K562 (cell line): ENCODE measurements around the gene SPATA21. TPM values are rescaled to one million over a fixed set of nuclear protein-coding genes. Genes with fewer than 3 reads are reported as not detected.
"Not testable (repeated sequence)": the region's sequence is repeated elsewhere in the genome, so short reads cannot be mapped to it uniquely, and the experiment has no call there.

ENCODE experiments used
- ATAC-seq: fragments of 200-7000 bp; cut with Tn5 transposase; 3 replicates; pipeline ENCODE4 v1.9.1; 2020; ENCODE audit warnings: moderate library complexity
- BruUV-seq: library from RNA; stranded (reverse); fragments of 400-500 nt; replicated peaks from 2 replicates; lab custom pipeline; 2021; lab: Mats Ljungman, UMichigan
- CTCF ChIA-PET: fragments of 300-600 bp; formaldehyde crosslinking; extraction: SDS; loops from one replicate; lab custom pipeline; 2021; ENCODE audit warnings: low intra/inter-chr PET ratio; lab: Yijun Ruan, JAX
- POLR2A ChIA-PET: fragments of 300-600, 350-650 bp; sonication (Branson Sonifier 250); formaldehyde crosslinking; extraction: SDS; loops from one replicate; lab custom pipeline; 2021; ENCODE audit warnings: antibody characterized with exemption, inconsistent platforms; lab: Yijun Ruan, JAX
- DNase-seq, 4 experiments: peaks; one replicate each; pipeline versions ENCODE4 v3.0.0 to v3.0.0-alpha.2; 2011 to 2018; ENCODE audit warnings: low spot score in 3 of 4, mixed read lengths in 3 of 4; ENCODE audit errors: extremely low read depth in 1 of 4
- FAIRE-seq: peaks from 2 replicates; lab custom pipeline; 2011; peaks lifted over from hg19 to GRCh38; lab: Jason Lieb, UNC
- H2AFZ ChIP-seq: 2 replicates; pipeline ENCODE4 v1.6.0; 2011; ENCODE audit warnings: low read depth, low read length, control low read depth, inconsistent platforms
- H3K27ac ChIP-seq: fragments of 200-600 bp; 3 replicates; pipeline ENCODE4 v1.8.0; 2011; ENCODE audit warnings: low read depth, mild to moderate bottlenecking, control low read depth, inconsistent platforms, low read length, moderate library complexity, mixed read lengths; ENCODE audit errors: extremely low read depth
- H3K27me3 ChIP-seq, 2 experiments: fragments of 300-600 bp in 1 of 2; 2 replicates in 1 of 2; 3 replicates in 1 of 2; pipeline versions ENCODE4 v1.6.0 to v1.8.0; 2011; ENCODE audit warnings: inconsistent platforms in 2 of 2, low read length in 2 of 2, mild to moderate bottlenecking in 1 of 2, mixed read lengths in 1 of 2, moderate library complexity in 1 of 2; ENCODE audit not compliant: control insufficient read depth in 2 of 2, insufficient read depth in 2 of 2
- H3K36me3 ChIP-seq: fragments of 300-600 bp; 3 replicates; pipeline ENCODE4 v1.8.0; 2011; ENCODE audit warnings: mild to moderate bottlenecking, low read length, inconsistent platforms; ENCODE audit not compliant: control insufficient read depth, insufficient read depth
- H3K4me1 ChIP-seq, 2 experiments: fragments of 200-600 bp in 1 of 2; replicated peaks in 1 of 2; 2 replicates in 1 of 2; 3 replicates in 1 of 2; pipeline versions ENCODE4 v1.5.1 to v1.8.0; 2011; ENCODE audit warnings: inconsistent platforms in 2 of 2, low read length in 2 of 2, mild to moderate bottlenecking in 1 of 2, mixed read lengths in 1 of 2, moderate library complexity in 1 of 2; ENCODE audit not compliant: control insufficient read depth in 2 of 2, insufficient read depth in 2 of 2
- H3K4me2 ChIP-seq: 2 replicates; pipeline ENCODE4 v1.6.1; 2011; ENCODE audit warnings: low read length, control low read depth, inconsistent platforms, mixed read lengths; ENCODE audit not compliant: insufficient read depth
- H3K4me3 ChIP-seq: fragments of 200-600 bp; sonication (generic), shearing (Covaris generic); 2 replicates; pipeline ENCODE4 v1.5.1; 2016; ENCODE audit warnings: control low read depth, inconsistent platforms
- H3K79me2 ChIP-seq: fragments of 200-600 bp; 3 replicates; pipeline ENCODE4 v1.8.0; 2011; ENCODE audit warnings: low read length, inconsistent platforms; ENCODE audit not compliant: control insufficient read depth, insufficient read depth
- H3K9ac ChIP-seq, 2 experiments: 2 replicates each; pipeline versions ENCODE4 v1.6.0 to v1.6.1; 2011; ENCODE audit warnings: low read depth in 2 of 2, low read length in 2 of 2, control low read depth in 1 of 2, inconsistent platforms in 1 of 2, mild to moderate bottlenecking in 1 of 2, mixed read lengths in 1 of 2; ENCODE audit not compliant: insufficient read depth in 1 of 2
- H3K9me1 ChIP-seq: one replicate; pipeline ENCODE4 v1.6.0; 2011; ENCODE audit warnings: inconsistent platforms, mild to moderate bottlenecking, low read length, moderate library complexity; ENCODE audit not compliant: control insufficient read depth, insufficient read depth
- H3K9me3 ChIP-seq: replicated peaks from 2 replicates; pipeline ENCODE4 v1.5.1; 2011; ENCODE audit warnings: low read depth, low read length, inconsistent platforms; ENCODE audit not compliant: control insufficient read depth, insufficient read depth
- H4K20me1 ChIP-seq: replicated peaks from 2 replicates; pipeline ENCODE4 v1.6.1; 2011; ENCODE audit warnings: low read length, inconsistent platforms, mixed read lengths; ENCODE audit not compliant: control insufficient read depth, insufficient read depth
- POLR2G ChIP-seq: fragments of 200-400 bp; formaldehyde crosslinking; IDR thresholded peaks from 2 replicates; pipeline ENCODE4 v1.6.1; 2017; ENCODE audit warnings: low read depth, mild to moderate bottlenecking, antibody characterized with exemption, low read length, moderate library complexity
- RAD21 ChIP-seq, 2 experiments: fragments of 250-450 bp in 1 of 2; fragments of 450-650 bp in 1 of 2; sonication (Bioruptor Pico) in 1 of 2; formaldehyde crosslinking in 1 of 2; IDR thresholded peaks in 1 of 2; conservative IDR thresholded peaks in 1 of 2; 2 replicates each; pipeline versions ENCODE4 v1.4.0 to v1.8.0; 2020 to 2022; ENCODE audit warnings: mild to moderate bottlenecking in 2 of 2, moderate library complexity in 1 of 2
- WGBS: fragments of 100-300 bp; shearing (Covaris generic); methylation state at CpG from one replicate; pipeline ENCODE4 v1.1.6; 2016; ENCODE audit warnings: low coverage, mixed read lengths; ENCODE audit not compliant: insufficient coverage; ENCODE audit errors: missing lambda C conversion rate; 5-methylcytosine and 5-hydroxymethylcytosine counted together
- in situ Hi-C: fragments of 300-500 bp; cut with MboI; formaldehyde crosslinking; loops from 4 replicates; pipeline ENCODE4 v1.15.0; 2018; ENCODE audit warnings: inconsistent platforms, mixed read lengths
- intact Hi-C: fragments of 100-400 bp; cut with micrococcal nuclease; formaldehyde crosslinking; loops from 2 replicates; pipeline ENCODE4 v1.14.2; 2022
- polyA plus RNA-seq, 8 experiments: library from polyadenylated mRNA; depleted of rRNA in 4 of 8; stranded (reverse) in 5 of 8; unstranded in 3 of 8; fragments of >200 nt; fragmentation: Nextera tagmentation in 2 of 8; fragmentation: Illumina TruSeq in 1 of 8; extraction: Ambion mirVana in 2 of 8; extraction: Trizol in 1 of 8; gene quantifications; 2 replicates each; pipeline versions ENCODE4 v1.2.1 to v1.2.3, GENCODE V29; 2011 to 2014; ENCODE audit warnings: inconsistent platforms in 1 of 8, missing spikeins in 1 of 8
- total RNA-seq, 7 experiments: library from RNA; depleted of rRNA in 6 of 7; stranded (reverse); fragments of >200 nt in 6 of 7; fragmentation: Illumina TruSeq in 2 of 7; extraction: Trizol in 2 of 7; gene quantifications; 2 replicates each; pipeline versions ENCODE4 v1.2.1 to v1.2.3, GENCODE V29; 2011 to 2021; ENCODE audit warnings: low replicate concordance in 1 of 7

Gene SPATA21
- total and polyA plus RNA-seq, 9 of the 15 experiments (the other 6 are each of a cell fraction or from before 2014, with no cell fraction given): 0.10 to 0.36 (median 0.13) TPM; not detected in 3

DNA sequence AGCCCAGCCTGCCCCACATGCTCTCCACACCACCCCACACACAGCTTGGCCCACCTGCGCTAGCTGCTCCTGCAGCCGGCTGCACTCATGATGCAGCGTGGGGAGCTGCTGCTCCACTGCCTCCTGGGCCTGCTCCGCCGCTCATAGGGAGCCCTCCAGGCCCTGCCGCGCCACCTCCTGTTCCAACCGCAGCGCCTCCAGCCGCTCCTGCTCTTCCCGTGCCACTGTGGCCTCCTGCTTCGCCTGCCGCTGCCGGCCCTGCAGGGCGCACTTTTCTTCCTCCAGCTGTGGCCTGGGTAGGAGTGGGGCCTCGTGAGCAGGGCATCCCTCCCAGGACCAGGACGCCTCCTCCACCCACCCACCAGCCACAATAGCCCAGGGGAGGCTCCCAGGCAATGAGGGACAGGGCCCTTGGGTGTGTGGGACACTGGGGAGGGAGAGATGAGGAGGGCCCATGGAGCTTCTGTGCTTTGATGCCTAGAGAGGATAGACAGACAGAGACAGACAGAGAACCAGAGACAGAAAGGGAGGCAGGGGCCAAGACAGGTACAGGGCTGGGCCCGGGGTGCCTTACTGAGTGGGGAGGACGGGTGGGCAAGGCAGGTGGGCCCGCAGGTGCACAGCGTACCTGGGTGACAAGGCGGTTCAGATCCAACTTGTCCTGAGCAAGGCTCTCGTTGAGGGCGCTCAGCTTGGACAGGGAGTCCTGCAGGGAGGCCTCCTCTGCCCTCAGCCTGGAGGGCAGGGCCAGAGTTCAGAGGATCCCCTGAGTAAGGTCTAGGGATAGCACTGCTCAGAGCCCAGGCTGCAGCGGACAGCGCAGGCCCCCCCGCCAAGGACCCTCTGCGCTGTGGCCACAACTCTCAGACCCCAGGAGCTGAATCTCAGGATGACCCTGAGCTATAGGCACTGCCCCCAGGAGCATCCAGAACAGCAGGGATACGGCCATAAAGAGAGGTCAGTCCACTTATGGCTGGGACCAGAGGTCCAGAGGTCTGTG lies 38.8 kb upstream of the SPATA21 start:
- POLR2A ChIA-PET: interaction anchor here (1.1 kb wide), 1 partner anchor 33 kb away, joined by 7 read pairs; no protein-coding TSS in a partner anchor
- not testable (repeated sequence) for H3K36me3 ChIP-seq, DNase-seq
- TF ChIP-seq POLR2G: peak; percentile 48
- TF ChIP-seq, all 486 proteins: peak for 1; not testable (repeated sequence) for 485
- H3K4me2 ChIP-seq, H4K20me1 ChIP-seq, CTCF ChIA-PET, H3K9me3 ChIP-seq, H3K4me3 ChIP-seq, in situ Hi-C loops, H3K9me1 ChIP-seq, intact Hi-C loops, H3K27me3 ChIP-seq, H3K79me2 ChIP-seq, H2AFZ ChIP-seq, BruUV-seq, FAIRE-seq, H3K27ac ChIP-seq: not testable (repeated sequence)
- 76% methylated on average over 22 of the region's 29 CpGs for WGBS
- Histone ChIP-seq H3K9ac (0 out of 4 replicates have a peak overlapping the region, but pooled peaks of 1 of the 2 experiments have one; percentile 50), H3K4me1 (peaks cover 0 to 14% of the 10 kb centered on the region in 2 experiments; a peak in 1 of 5 replicates)
- ATAC-seq: peak; percentile 35

DNA sequence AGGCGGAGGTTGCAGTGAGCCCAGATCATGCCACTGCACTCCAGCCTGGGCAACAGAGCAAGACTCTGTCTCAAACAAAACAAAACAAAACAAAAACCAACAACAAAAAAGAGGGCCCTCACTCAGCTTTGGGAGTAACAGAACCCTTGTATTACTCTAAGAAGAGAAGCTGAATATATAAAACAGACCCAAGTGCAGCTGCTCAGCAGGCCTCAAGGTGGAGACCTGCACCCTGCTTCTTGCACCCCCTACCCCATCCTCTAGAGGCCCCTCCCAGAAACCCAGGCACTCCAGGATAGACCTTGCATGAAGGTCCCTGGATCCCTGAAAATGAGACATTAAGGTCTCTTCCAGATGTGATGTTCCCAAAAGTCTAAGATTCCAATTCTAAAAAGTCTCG lies 37.7 kb upstream of the SPATA21 start:
- H4K20me1 ChIP-seq, intact Hi-C loops, BruUV-seq, H3K9me3 ChIP-seq, H3K79me2 ChIP-seq, H3K27ac ChIP-seq, H3K4me2 ChIP-seq, H3K9ac ChIP-seq, in situ Hi-C loops, FAIRE-seq, H2AFZ ChIP-seq, H3K9me1 ChIP-seq, H3K27me3 ChIP-seq, H3K4me3 ChIP-seq, H3K36me3 ChIP-seq: not testable (repeated sequence)
- ATAC-seq: peak; percentile 94
- POLR2A ChIA-PET: interaction anchor here (1.2 kb wide), 2 partner anchors 10 to 34 kb away, joined by 3 to 4 read pairs; partner anchors contain the start of gene NECAP2
- 95% methylated on average over 1 of the region's 2 CpGs for WGBS
- CTCF ChIA-PET: interaction anchor here (0.6 kb wide), 1 partner anchor 477 kb away, joined by 4 read pairs; no protein-coding TSS in a partner anchor
- H3K4me1 ChIP-seq: peaks cover 0 to 14% of the 10 kb centered on the region in 2 experiments; a peak in 1 of 5 replicates
- DNase-seq: peak; percentile 54 to 69 (median 64)
- TF ChIP-seq RAD21 (CRISPR knock-in tag; conservative IDR thresholded peaks at IDR 0.05 in 1 of 2, IDR thresholded peaks at IDR 0.05 in 1 of 2): peak; percentile 6 to 56; a peak in 2 of 4 replicates
